GM23338 (cell line): ENCODE data around the gene CCDC63. TPM values are rescaled to one million over a fixed set of nuclear protein-coding genes. Genes with fewer than 3 reads are reported as not detected.

Experiments
- ATAC-seq: fragments of 200-7000 bp; cut with Tn5 transposase; 3 replicates; pipeline ENCODE4 v1.9.1; 2020
- DNase-seq: peaks from one replicate; pipeline ENCODE4 v3.0.0-alpha.2; 2015; ENCODE audit warnings: low spot score
- H2AFZ ChIP-seq: fragments of 200-600 bp; sonication (generic); 2 replicates; pipeline ENCODE4 v1.8.0; 2016; ENCODE audit warnings: antibody characterized with exemption, mild to moderate bottlenecking, moderate library complexity
- H3F3A ChIP-seq: fragments of 200-600 bp; sonication (generic); replicated peaks from 2 replicates; pipeline ENCODE4 v1.8.0; 2017; ENCODE audit warnings: antibody characterized with exemption, mixed run types, low read depth
- H3K27ac ChIP-seq: fragments of 200-600 bp; sonication (generic); 2 replicates; pipeline ENCODE4 v1.6.1; 2016; ENCODE audit warnings: low read depth
- H3K27me3 ChIP-seq: fragments of 200-600 bp; sonication (generic); 2 replicates; pipeline ENCODE4 v1.8.0; 2016; ENCODE audit warnings: mild to moderate bottlenecking, mixed run types, moderate library complexity; ENCODE audit not compliant: insufficient read depth
- H3K36me3 ChIP-seq: fragments of 200-600 bp; sonication (generic); 2 replicates; pipeline ENCODE4 v1.8.0; 2016; ENCODE audit warnings: mild to moderate bottlenecking; ENCODE audit not compliant: insufficient read depth
- H3K4me1 ChIP-seq: fragments of 200-600 bp; sonication (generic); 2 replicates; pipeline ENCODE4 v1.8.0; 2016; ENCODE audit warnings: mild to moderate bottlenecking, moderate library complexity; ENCODE audit not compliant: insufficient read depth
- H3K4me2 ChIP-seq: fragments of 200-600 bp; sonication (generic); 2 replicates; pipeline ENCODE4 v1.7.1; 2017; ENCODE audit warnings: mixed run types
- H3K4me3 ChIP-seq: fragments of 200-600 bp; sonication (generic); 2 replicates; pipeline ENCODE4 v1.6.1; 2016; ENCODE audit warnings: mixed run types
- H3K79me2 ChIP-seq: fragments of 200-600 bp; sonication (generic); replicated peaks from 2 replicates; pipeline ENCODE4 v1.8.0; 2017; ENCODE audit warnings: mild to moderate bottlenecking; ENCODE audit not compliant: insufficient read depth
- H3K9me2 ChIP-seq: fragments of 200-600 bp; sonication (generic); 2 replicates; pipeline ENCODE4 v1.8.0; 2017; ENCODE audit not compliant: insufficient read depth
- H4K20me1 ChIP-seq: fragments of 200-600 bp; sonication (generic); replicated peaks from 2 replicates; pipeline ENCODE4 v1.8.0; 2017; ENCODE audit warnings: mild to moderate bottlenecking; ENCODE audit not compliant: insufficient read depth
- H3K27ac Mint-ChIP-seq: 2 replicates; pipeline ENCODE4 v1.8.0; 2020; ENCODE audit warnings: inconsistent platforms, mild to moderate bottlenecking, moderate library complexity, mixed read lengths
- H3K27me3 Mint-ChIP-seq: 3 replicates; pipeline ENCODE4 v1.8.0; 2022; ENCODE audit warnings: low read depth, mild to moderate bottlenecking, moderate library complexity, mixed read lengths, inconsistent platforms; ENCODE audit not compliant: insufficient read depth, poor library complexity
- H3K36me3 Mint-ChIP-seq: 3 replicates; pipeline ENCODE4 v1.8.0; 2021; ENCODE audit warnings: low read depth, mild to moderate bottlenecking, inconsistent platforms, moderate library complexity, mixed read lengths
- H3K4me1 Mint-ChIP-seq: 3 replicates; pipeline ENCODE4 v1.8.0; 2020; ENCODE audit warnings: mild to moderate bottlenecking, inconsistent platforms, mixed read lengths
- H3K4me3 Mint-ChIP-seq: 3 replicates; pipeline ENCODE4 v1.8.0; 2021; ENCODE audit warnings: moderate library complexity, mild to moderate bottlenecking, inconsistent platforms, mixed read lengths
- H3K9me3 Mint-ChIP-seq: 3 replicates; pipeline ENCODE4 v1.8.0; 2020; ENCODE audit warnings: moderate library complexity, mild to moderate bottlenecking, inconsistent platforms, mixed read lengths
- CREB1 ChIP-seq: fragments of 250-450 bp; sonication (Bioruptor Pico); IDR thresholded peaks from 2 replicates; pipeline ENCODE4 v1.5.0; 2020; ENCODE audit warnings: low read depth, mild to moderate bottlenecking, moderate library complexity
- ETS1 ChIP-seq: IDR thresholded peaks from 2 replicates; pipeline ENCODE4 v1.6.1; 2016; ENCODE audit warnings: antibody characterized with exemption
- EZH2 ChIP-seq: fragments of 200-600 bp; sonication (generic); IDR thresholded peaks from one replicate; pipeline ENCODE4 v1.8.0; 2017; ENCODE audit warnings: antibody characterized with exemption, mild to moderate bottlenecking, low read depth; ENCODE audit not compliant: unreplicated experiment
- EZH2phosphoT487 ChIP-seq: fragments of 200-600 bp; sonication (generic); IDR thresholded peaks from one replicate; pipeline ENCODE4 v1.8.1; 2018; ENCODE audit warnings: antibody characterized with exemption; ENCODE audit not compliant: unreplicated experiment
- JUNB ChIP-seq: IDR thresholded peaks from one replicate; pipeline ENCODE4 v1.6.1; 2016; ENCODE audit warnings: antibody characterized with exemption; ENCODE audit not compliant: unreplicated experiment
- NANOG ChIP-seq: IDR thresholded peaks from 2 replicates; pipeline ENCODE4 v1.6.1; 2016; ENCODE audit warnings: antibody characterized with exemption, borderline replicate concordance
- POLR2AphosphoS5 ChIP-seq: IDR thresholded peaks from 2 replicates; pipeline ENCODE4 v1.6.1; 2016; ENCODE audit warnings: antibody characterized with exemption, low read depth
- STAT1 ChIP-seq: IDR thresholded peaks from one replicate; pipeline ENCODE4 v1.6.1; 2016; ENCODE audit warnings: antibody characterized with exemption; ENCODE audit not compliant: unreplicated experiment
- ZNF114 ChIP-seq: fragments of 250-450 bp; sonication (Bioruptor Pico); IDR thresholded peaks from 2 replicates; pipeline ENCODE4 v1.5.0; 2020; ENCODE audit warnings: mild to moderate bottlenecking, moderate library complexity
- ZNF331 ChIP-seq: fragments of 250-450 bp; sonication (Bioruptor Pico); IDR thresholded peaks from 2 replicates; pipeline ENCODE4 v1.5.0; 2020; ENCODE audit warnings: low read depth, mild to moderate bottlenecking, moderate library complexity
- polyA plus RNA-seq: library from polyadenylated mRNA; unstranded; fragments of >200 nt; fragmentation: Nextera tagmentation; extraction: Ambion mirVana; gene quantifications from 2 replicates; pipeline ENCODE4 v1.2.1, GENCODE V29; 2016
- total RNA-seq: library from RNA; depleted of rRNA; stranded (reverse); fragments of >200 nt; shearing (Covaris generic); gene quantifications from 2 replicates; pipeline ENCODE4 v1.2.3, GENCODE V29; 2014
- TF ChIP-seq, protein P1 (sequence below), 2 experiments: fragments of 200-600 bp in 1 of 2; sonication (generic) in 1 of 2; conservative IDR thresholded peaks; 2 replicates each; pipeline versions ENCODE4 v1.5.1 to v1.6.1; 2016 to 2017; ENCODE audit warnings: antibody characterized with exemption in 2 of 2, low read depth in 2 of 2, mild to moderate bottlenecking in 2 of 2, moderate library complexity in 1 of 2
- TF ChIP-seq, protein P2 (sequence below): fragments of 250-450 bp; sonication (Bioruptor Pico); IDR thresholded peaks from 2 replicates; pipeline ENCODE4 v1.5.0; 2020; ENCODE audit warnings: mild to moderate bottlenecking, moderate library complexity
- TF ChIP-seq, protein P3 (sequence below): IDR thresholded peaks from one replicate; pipeline ENCODE4 v1.6.1; 2018; ENCODE audit warnings: antibody characterized with exemption; ENCODE audit not compliant: unreplicated experiment

CCDC63 gene
- total and polyA plus RNA-seq, 2 experiments from 2014 or later: 1.8 TPM; not detected in 1

DNA sequence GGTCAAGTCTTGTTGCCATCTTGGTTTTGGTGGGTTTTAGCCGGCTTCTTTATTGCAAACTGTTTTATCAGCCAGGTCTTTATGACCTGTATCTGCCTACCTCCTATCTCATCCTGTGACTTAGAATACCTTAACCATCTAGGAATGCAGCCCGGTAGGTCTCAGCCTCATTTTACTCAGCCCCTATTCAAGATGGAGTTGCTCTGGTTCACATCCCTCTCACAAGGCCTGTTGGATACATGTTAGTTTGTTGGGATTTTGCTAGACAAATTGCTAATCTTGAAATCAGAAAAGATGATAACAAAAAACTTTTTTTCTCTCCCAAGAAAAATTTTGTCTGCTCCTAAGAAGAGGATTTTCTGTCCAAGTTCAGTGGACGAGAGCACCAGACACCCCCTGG lies 27.6 kb upstream of the CCDC63 start:
- ATAC-seq (no peak), DNase-seq (no peak)
- Histone ChIP-seq H3K4me1 (peaks cover 25% of the 10 kb centered on the region), H3K4me2 (no peak overlapping the region), H2AFZ (no peak overlapping the region), H3F3A (0 out of 2 replicates have a peak, but pooled peaks cover 2% of the 10 kb centered on the region), H4K20me1 (no peaks in the 10 kb centered on the region), H3K36me3 (no peaks in the 10 kb centered on the region), H3K27ac (no peak overlapping the region), H3K4me3 (no peak overlapping the region), H3K79me2 (no peaks in the 10 kb centered on the region), H3K9me2 (no peaks in the 10 kb centered on the region), H3K27me3 (peaks cover 6% of the 10 kb centered on the region; the same call in 1 of the 2 replicates)
- no peak overlapping the region for H3K27ac Mint-ChIP-seq
- no peaks in the 10 kb centered on the region for H3K36me3 Mint-ChIP-seq
- peaks cover 24% of the 10 kb centered on the region for H3K4me1 Mint-ChIP-seq
- no peak overlapping the region for H3K4me3 Mint-ChIP-seq
- no peaks in the 10 kb centered on the region for H3K9me3 Mint-ChIP-seq
- H3K27me3 Mint-ChIP-seq: peaks cover 20% of the 10 kb centered on the region
- TF ChIP-seq EZH2: no peak
- TF ChIP-seq EZH2phosphoT487: no peak
- no peak for TF ChIP-seq POLR2AphosphoS5
- TF ChIP-seq, protein P1, sequence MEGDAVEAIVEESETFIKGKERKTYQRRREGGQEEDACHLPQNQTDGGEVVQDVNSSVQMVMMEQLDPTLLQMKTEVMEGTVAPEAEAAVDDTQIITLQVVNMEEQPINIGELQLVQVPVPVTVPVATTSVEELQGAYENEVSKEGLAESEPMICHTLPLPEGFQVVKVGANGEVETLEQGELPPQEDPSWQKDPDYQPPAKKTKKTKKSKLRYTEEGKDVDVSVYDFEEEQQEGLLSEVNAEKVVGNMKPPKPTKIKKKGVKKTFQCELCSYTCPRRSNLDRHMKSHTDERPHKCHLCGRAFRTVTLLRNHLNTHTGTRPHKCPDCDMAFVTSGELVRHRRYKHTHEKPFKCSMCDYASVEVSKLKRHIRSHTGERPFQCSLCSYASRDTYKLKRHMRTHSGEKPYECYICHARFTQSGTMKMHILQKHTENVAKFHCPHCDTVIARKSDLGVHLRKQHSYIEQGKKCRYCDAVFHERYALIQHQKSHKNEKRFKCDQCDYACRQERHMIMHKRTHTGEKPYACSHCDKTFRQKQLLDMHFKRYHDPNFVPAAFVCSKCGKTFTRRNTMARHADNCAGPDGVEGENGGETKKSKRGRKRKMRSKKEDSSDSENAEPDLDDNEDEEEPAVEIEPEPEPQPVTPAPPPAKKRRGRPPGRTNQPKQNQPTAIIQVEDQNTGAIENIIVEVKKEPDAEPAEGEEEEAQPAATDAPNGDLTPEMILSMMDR (conservative IDR thresholded peaks at IDR 0.05; ENCODE audit: low read depth in 2 of 2): no peak
- TF ChIP-seq, protein P2, sequence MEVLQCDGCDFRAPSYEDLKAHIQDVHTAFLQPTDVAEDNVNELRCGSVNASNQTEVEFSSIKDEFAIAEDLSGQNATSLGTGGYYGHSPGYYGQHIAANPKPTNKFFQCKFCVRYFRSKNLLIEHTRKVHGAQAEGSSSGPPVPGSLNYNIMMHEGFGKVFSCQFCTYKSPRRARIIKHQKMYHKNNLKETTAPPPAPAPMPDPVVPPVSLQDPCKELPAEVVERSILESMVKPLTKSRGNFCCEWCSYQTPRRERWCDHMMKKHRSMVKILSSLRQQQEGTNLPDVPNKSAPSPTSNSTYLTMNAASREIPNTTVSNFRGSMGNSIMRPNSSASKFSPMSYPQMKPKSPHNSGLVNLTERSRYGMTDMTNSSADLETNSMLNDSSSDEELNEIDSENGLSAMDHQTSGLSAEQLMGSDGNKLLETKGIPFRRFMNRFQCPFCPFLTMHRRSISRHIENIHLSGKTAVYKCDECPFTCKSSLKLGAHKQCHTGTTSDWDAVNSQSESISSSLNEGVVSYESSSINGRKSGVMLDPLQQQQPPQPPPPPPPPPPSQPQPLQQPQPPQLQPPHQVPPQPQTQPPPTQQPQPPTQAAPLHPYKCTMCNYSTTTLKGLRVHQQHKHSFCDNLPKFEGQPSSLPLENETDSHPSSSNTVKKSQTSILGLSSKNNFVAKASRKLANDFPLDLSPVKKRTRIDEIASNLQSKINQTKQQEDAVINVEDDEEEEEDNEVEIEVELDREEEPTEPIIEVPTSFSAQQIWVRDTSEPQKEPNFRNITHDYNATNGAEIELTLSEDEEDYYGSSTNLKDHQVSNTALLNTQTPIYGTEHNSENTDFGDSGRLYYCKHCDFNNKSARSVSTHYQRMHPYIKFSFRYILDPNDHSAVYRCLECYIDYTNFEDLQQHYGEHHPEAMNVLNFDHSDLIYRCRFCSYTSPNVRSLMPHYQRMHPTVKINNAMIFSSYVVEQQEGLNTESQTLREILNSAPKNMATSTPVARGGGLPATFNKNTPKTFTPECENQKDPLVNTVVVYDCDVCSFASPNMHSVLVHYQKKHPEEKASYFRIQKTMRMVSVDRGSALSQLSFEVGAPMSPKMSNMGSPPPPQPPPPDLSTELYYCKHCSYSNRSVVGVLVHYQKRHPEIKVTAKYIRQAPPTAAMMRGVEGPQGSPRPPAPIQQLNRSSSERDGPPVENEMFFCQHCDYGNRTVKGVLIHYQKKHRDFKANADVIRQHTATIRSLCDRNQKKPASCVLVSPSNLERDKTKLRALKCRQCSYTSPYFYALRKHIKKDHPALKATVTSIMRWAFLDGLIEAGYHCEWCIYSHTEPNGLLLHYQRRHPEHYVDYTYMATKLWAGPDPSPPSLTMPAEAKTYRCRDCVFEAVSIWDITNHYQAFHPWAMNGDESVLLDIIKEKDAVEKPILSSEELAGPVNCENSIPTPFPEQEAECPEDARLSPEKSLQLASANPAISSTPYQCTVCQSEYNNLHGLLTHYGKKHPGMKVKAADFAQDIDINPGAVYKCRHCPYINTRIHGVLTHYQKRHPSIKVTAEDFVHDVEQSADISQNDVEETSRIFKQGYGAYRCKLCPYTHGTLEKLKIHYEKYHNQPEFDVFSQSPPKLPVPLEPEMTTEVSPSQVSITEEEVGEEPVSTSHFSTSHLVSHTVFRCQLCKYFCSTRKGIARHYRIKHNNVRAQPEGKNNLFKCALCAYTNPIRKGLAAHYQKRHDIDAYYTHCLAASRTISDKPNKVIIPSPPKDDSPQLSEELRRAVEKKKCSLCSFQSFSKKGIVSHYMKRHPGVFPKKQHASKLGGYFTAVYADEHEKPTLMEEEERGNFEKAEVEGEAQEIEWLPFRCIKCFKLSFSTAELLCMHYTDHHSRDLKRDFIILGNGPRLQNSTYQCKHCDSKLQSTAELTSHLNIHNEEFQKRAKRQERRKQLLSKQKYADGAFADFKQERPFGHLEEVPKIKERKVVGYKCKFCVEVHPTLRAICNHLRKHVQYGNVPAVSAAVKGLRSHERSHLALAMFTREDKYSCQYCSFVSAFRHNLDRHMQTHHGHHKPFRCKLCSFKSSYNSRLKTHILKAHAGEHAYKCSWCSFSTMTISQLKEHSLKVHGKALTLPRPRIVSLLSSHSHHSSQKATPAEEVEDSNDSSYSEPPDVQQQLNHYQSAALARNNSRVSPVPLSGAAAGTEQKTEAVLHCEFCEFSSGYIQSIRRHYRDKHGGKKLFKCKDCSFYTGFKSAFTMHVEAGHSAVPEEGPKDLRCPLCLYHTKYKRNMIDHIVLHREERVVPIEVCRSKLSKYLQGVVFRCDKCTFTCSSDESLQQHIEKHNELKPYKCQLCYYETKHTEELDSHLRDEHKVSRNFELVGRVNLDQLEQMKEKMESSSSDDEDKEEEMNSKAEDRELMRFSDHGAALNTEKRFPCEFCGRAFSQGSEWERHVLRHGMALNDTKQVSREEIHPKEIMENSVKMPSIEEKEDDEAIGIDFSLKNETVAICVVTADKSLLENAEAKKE (CRISPR knock-in tag): no peak
- TF ChIP-seq ETS1: no peak
- no peak for TF ChIP-seq CREB1 (CRISPR knock-in tag)
- TF ChIP-seq NANOG: no peak
- no peak for TF ChIP-seq JUNB
- TF ChIP-seq, protein P3, sequence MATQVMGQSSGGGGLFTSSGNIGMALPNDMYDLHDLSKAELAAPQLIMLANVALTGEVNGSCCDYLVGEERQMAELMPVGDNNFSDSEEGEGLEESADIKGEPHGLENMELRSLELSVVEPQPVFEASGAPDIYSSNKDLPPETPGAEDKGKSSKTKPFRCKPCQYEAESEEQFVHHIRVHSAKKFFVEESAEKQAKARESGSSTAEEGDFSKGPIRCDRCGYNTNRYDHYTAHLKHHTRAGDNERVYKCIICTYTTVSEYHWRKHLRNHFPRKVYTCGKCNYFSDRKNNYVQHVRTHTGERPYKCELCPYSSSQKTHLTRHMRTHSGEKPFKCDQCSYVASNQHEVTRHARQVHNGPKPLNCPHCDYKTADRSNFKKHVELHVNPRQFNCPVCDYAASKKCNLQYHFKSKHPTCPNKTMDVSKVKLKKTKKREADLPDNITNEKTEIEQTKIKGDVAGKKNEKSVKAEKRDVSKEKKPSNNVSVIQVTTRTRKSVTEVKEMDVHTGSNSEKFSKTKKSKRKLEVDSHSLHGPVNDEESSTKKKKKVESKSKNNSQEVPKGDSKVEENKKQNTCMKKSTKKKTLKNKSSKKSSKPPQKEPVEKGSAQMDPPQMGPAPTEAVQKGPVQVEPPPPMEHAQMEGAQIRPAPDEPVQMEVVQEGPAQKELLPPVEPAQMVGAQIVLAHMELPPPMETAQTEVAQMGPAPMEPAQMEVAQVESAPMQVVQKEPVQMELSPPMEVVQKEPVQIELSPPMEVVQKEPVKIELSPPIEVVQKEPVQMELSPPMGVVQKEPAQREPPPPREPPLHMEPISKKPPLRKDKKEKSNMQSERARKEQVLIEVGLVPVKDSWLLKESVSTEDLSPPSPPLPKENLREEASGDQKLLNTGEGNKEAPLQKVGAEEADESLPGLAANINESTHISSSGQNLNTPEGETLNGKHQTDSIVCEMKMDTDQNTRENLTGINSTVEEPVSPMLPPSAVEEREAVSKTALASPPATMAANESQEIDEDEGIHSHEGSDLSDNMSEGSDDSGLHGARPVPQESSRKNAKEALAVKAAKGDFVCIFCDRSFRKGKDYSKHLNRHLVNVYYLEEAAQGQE: no peak
- no peak for TF ChIP-seq ZNF331 (CRISPR knock-in tag)
- no peak for TF ChIP-seq STAT1
- TF ChIP-seq ZNF114: no peak
